ENCODE data around the gene DIS3L2. TPM values are rescaled to one million over a fixed set of nuclear protein-coding genes. Genes with fewer than 3 reads are reported as not detected.

The DIS3L2 gene
- total and polyA plus RNA-seq, 2 of the 8 experiments (the other 6 are each of a cell fraction or from before 2014, with no cell fraction given), result 11.5 to 21.6 TPM

- no peak for TF ChIP-seq CHD7 (IDR thresholded peaks at IDR 0.05; ENCODE audit: insufficient replicate concordance, low read length)
- TF ChIP-seq YY1 (IDR thresholded peaks at IDR 0.05; ENCODE audit: low read depth, low read length), result no peak
- TF ChIP-seq EZH2 (IDR thresholded peaks at IDR 0.05; ENCODE audit: low read depth, low read length, severe bottlenecking), result no peak
- TF ChIP-seq JUND (IDR thresholded peaks at IDR 0.05; ENCODE audit: low read length), result no peak
- TF ChIP-seq TEAD4 (IDR thresholded peaks at IDR 0.05; ENCODE audit: low read depth, low read length), result no peak
- TF ChIP-seq HDAC6 (IDR thresholded peaks at IDR 0.05; ENCODE audit: low read depth, low read length), result no peak
- TF ChIP-seq USF2 (IDR thresholded peaks at IDR 0.05; ENCODE audit: low read length), result no peak
- TF ChIP-seq BRCA1 (IDR thresholded peaks at IDR 0.05; ENCODE audit: low read depth, low read length), result no peak
- TF ChIP-seq POLR2A (IDR thresholded peaks at IDR 0.05; ENCODE audit: control extremely low read depth in 1 of 2, low read depth in 2 of 2, low read length in 2 of 2), result no peak
- no peak for TF ChIP-seq SRF (IDR thresholded peaks at IDR 0.05; ENCODE audit: low read depth, low read length)
These were observed 44.0 kb upstream of the DIS3L2 start (continued) for GRCh38 chr2:231917280-231918066.

Measured in H1 (cell line).